Skin epidermis (tissue), 12 donors: ENCODE data around the gene ARL6IP1.

ENCODE experiments used
- H3K27ac ChIP-seq, 21 experiments: fragments of 200-600 bp; sonication (generic) in 11 of 21; one replicate each; pipeline ENCODE4 v1.5.0; 2020; ENCODE audit warnings: mild to moderate bottlenecking in 3 of 21, inconsistent platforms in 2 of 21, moderate library complexity in 2 of 21
- H3K4me3 ChIP-seq, 7 experiments: fragments of 200-600 bp; sonication (generic) in 2 of 7; one replicate each; pipeline ENCODE4 v1.5.0; 2020; ENCODE audit warnings: inconsistent platforms in 2 of 7, mild to moderate bottlenecking in 2 of 7, moderate library complexity in 1 of 7

ARL6IP1 gene

GRCh38 chr16:18801145-18801972, at the start of gene ARL6IP1:
Gene ARL6IP1 (minus strand): TSS chr16:18801549. CDS start chr16:18801466, 83 bp downstream.
- Histone ChIP-seq H3K4me3 (peak within 1 kb of the TSS; percentile 79 to 99 (median 84)), H3K27ac (peak within 1 kb of the TSS; percentile 66 to 94 (median 88))

- H3K4me3 ChIP-seq = no peak overlapping the region
- no peak overlapping the region for H3K27ac ChIP-seq
Measured at GRCh38 chr16:18846416-18846815, 45.1 kb upstream of the ARL6IP1 start.

- Histone ChIP-seq H3K27ac (peak overlapping the region in 6 of 21 experiments; percentile 11 to 67 (median 42)), H3K4me3 (no peak overlapping the region)
Measured at GRCh38 chr16:18842565-18842964, 41.2 kb upstream of the ARL6IP1 start.

GRCh38 chr16:18841833-18842525, 40.6 kb upstream of the ARL6IP1 start:
- Histone ChIP-seq H3K4me3 (peak overlapping the region in 1 of 7 experiments; percentile 3), H3K27ac (peak overlapping the region in 6 of 21 experiments; percentile 11 to 67 (median 42))

- Histone ChIP-seq H3K4me3 (no peak overlapping the region), H3K27ac (no peak overlapping the region)
Measured at GRCh38 chr16:18839555-18839954, 38.2 kb upstream of the ARL6IP1 start.

- no peak overlapping the region for H3K4me3 ChIP-seq
- H3K27ac ChIP-seq = no peak overlapping the region
Measured at GRCh38 chr16:18836702-18837101, 35.4 kb upstream of the ARL6IP1 start.

- H3K27ac ChIP-seq = no peak overlapping the region
- H3K4me3 ChIP-seq = no peak overlapping the region
Measured at GRCh38 chr16:18834864-18835263, 33.5 kb upstream of the ARL6IP1 start.

GRCh38 chr16:18833707-18834505, 32.6 kb upstream of the ARL6IP1 start:
- H3K4me3 ChIP-seq = no peak overlapping the region
- H3K27ac ChIP-seq = no peak overlapping the region

GRCh38 chr16:18832613-18833012, 31.3 kb upstream of the ARL6IP1 start:
- Histone ChIP-seq H3K4me3 (no peak overlapping the region), H3K27ac (no peak overlapping the region)

- H3K27ac ChIP-seq = no peak overlapping the region
- H3K4me3 ChIP-seq = no peak overlapping the region
Measured at GRCh38 chr16:18832006-18832405, 30.7 kb upstream of the ARL6IP1 start.

- Histone ChIP-seq H3K27ac (no peak overlapping the region), H3K4me3 (no peak overlapping the region)
Measured at GRCh38 chr16:18829251-18829650, 27.9 kb upstream of the ARL6IP1 start.

- H3K27ac ChIP-seq = no peak overlapping the region
- H3K4me3 ChIP-seq = no peak overlapping the region
Measured at GRCh38 chr16:18827890-18828289, 26.5 kb upstream of the ARL6IP1 start.

GRCh38 chr16:18816286-18816685, 14.9 kb upstream of the ARL6IP1 start:
- no peak overlapping the region for H3K27ac ChIP-seq
- H3K4me3 ChIP-seq = no peak overlapping the region

GRCh38 chr16:18811925-18812324, 10.6 kb upstream of the ARL6IP1 start:
- H3K27ac ChIP-seq = no peak overlapping the region
- H3K4me3 ChIP-seq = no peak overlapping the region

GRCh38 chr16:18809165-18809564, 7.8 kb upstream of the ARL6IP1 start:
- H3K4me3 ChIP-seq = no peak overlapping the region
- no peak overlapping the region for H3K27ac ChIP-seq

GRCh38 chr16:18805257-18805773, 4.0 kb upstream of the ARL6IP1 start:
- peak overlapping the region in 8 of 21 experiments; percentile 3 to 89 (median 48) for H3K27ac ChIP-seq

GRCh38 chr16:18804540-18804939, 3.2 kb upstream of the ARL6IP1 start:
- Histone ChIP-seq H3K27ac (peak overlapping the region in 14 of 21 experiments; percentile 3 to 89 (median 52)), H3K4me3 (no peak overlapping the region)

More at GRCh38 chr16:18805257-18805773, 4.0 kb upstream of the ARL6IP1 start:
- no peak overlapping the region for H3K4me3 ChIP-seq

GRCh38 chr16:18803569-18804462, 2.5 kb upstream of the ARL6IP1 start:
- Histone ChIP-seq H3K4me3 (no peak overlapping the region), H3K27ac (peak overlapping the region in 12 of 21 experiments; percentile 3 to 89 (median 56))
